ENCODE results near the gene DACH2.

DACH2 gene

GRCh38 chrX:86696951-86697350 is 548.7 kb downstream of the DACH2 start:
- no peak for TF ChIP-seq CTCF (IDR thresholded peaks at IDR 0.05; ENCODE audit: low read depth, low read length)
- H3K4me3 ChIP-seq (ENCODE audit: low read depth, low read length) = no peak overlapping the region
- in situ Hi-C loops (cut with HindIII; ENCODE audit: low sequenced_read_pairs) = no loop called here
- DNase-seq (ENCODE audit: low read depth, low spot score) = no peak

- H3K4me3 ChIP-seq (ENCODE audit: low read depth, low read length) = no peak overlapping the region
- in situ Hi-C loops (cut with HindIII; ENCODE audit: low sequenced_read_pairs) = no loop called here
- DNase-seq (ENCODE audit: low read depth, low spot score) = no peak
- no peak for TF ChIP-seq CTCF (IDR thresholded peaks at IDR 0.05; ENCODE audit: low read depth, low read length)
Observed at GRCh38 chrX:86711531-86712180, 563.4 kb downstream of the DACH2 start.

GRCh38 chrX:86714441-86714840 is 566.2 kb downstream of the DACH2 start:
- TF ChIP-seq CTCF (IDR thresholded peaks at IDR 0.05; ENCODE audit: low read depth, low read length) = no peak
- DNase-seq (ENCODE audit: low read depth, low spot score) = no peak

DNA sequence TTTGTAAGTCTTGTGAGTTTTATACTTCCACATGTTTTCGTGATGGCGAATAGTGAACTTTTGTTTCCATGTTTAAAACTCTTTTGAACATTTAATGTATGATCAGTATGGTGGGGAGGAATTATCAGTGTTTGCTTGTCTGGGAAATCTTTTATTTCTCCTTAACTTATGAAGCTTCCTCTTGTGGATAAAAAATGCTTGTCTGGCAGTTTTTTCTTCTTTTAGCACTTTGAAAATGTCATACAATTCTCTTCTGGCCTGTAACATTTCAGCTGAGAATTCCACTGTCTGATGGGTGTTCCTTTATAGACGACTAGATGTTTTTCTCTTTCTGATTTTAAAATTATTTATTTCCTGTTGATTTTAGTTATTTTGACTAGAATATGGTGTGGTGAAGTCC is 576.0 kb downstream of the DACH2 start:
- no peak overlapping the region for H3K4me3 ChIP-seq (ENCODE audit: low read depth, low read length)
- no peak for TF ChIP-seq CTCF (IDR thresholded peaks at IDR 0.05; ENCODE audit: low read depth, low read length)
- in situ Hi-C loops (cut with HindIII; ENCODE audit: low sequenced_read_pairs) = no loop called here
- DNase-seq (ENCODE audit: low read depth, low spot score) = no peak

More at GRCh38 chrX:86714441-86714840, 566.2 kb downstream of the DACH2 start:
- in situ Hi-C loops (cut with HindIII; ENCODE audit: low sequenced_read_pairs) = no loop called here
- H3K4me3 ChIP-seq (ENCODE audit: low read depth, low read length) = no peak overlapping the region

GRCh38 chrX:86747091-86747490 is 598.8 kb downstream of the DACH2 start:
- no peak for TF ChIP-seq CTCF (IDR thresholded peaks at IDR 0.05; ENCODE audit: low read depth, low read length)
- H3K4me3 ChIP-seq (ENCODE audit: low read depth, low read length) = no peak overlapping the region
- no peak for DNase-seq (ENCODE audit: low read depth, low spot score)
- in situ Hi-C loops (cut with HindIII; ENCODE audit: low sequenced_read_pairs) = no loop called here

DNA sequence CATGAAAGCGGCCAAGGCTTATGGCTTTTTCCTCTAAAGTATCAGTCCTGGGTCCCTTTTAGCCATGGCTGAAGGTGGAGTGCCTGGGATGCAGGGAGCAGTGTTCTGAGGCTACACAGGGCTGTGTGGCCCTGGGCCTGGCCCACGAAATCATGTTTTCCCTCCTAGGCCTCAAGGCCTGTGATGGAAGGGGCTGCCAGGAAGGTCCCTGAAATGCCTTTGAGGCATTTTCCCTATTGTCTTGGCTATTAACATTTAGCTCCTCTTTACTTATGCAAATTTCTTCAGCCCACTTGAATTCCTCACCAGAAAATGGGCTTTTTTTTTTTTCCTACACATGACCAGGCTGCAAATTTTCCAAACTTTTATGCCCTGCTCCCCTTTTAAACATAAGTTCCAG is 657.0 kb downstream of the DACH2 start:
- no peak for DNase-seq (ENCODE audit: low read depth, low spot score)
- in situ Hi-C loops (cut with HindIII; ENCODE audit: low sequenced_read_pairs) = no loop called here
- no peak overlapping the region for H3K4me3 ChIP-seq (ENCODE audit: low read depth, low read length)
- TF ChIP-seq CTCF (IDR thresholded peaks at IDR 0.05; ENCODE audit: low read depth, low read length) = no peak

All from astrocyte of the spinal cord (primary cell).